NCI-H2227 (cell line): ENCODE measurements around the gene LONP1.

Experiments
- DNase-seq: peaks from one replicate; lab custom pipeline; 2025; ENCODE audit not compliant: unreplicated experiment; lab: John Stamatoyannopoulos, UW

LONP1 gene

GRCh38 chr19:5655412-5655811, 64.5 kb downstream of the LONP1 start:
- no peak for DNase-seq

DNA sequence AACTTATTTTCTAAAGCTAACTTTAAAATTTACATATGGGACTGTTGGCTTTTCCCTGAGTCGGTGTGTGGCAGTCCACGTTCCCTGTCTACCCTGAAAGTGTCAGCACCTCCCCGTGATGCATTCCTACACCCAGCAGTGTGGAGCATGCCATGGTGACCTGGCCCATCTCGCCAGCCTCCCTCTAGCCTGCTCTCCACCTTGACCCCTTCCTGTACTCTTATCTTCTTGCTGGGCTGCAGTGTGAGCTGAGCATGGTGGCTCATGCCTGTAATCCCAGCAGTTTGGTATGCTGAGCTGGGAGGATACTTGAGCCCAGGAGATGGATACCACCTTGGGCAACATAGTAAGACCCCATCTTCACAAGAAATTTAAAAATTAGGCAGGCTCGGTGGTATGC, 65.0 kb downstream of the LONP1 start:
- DNase-seq = no peak

DNA sequence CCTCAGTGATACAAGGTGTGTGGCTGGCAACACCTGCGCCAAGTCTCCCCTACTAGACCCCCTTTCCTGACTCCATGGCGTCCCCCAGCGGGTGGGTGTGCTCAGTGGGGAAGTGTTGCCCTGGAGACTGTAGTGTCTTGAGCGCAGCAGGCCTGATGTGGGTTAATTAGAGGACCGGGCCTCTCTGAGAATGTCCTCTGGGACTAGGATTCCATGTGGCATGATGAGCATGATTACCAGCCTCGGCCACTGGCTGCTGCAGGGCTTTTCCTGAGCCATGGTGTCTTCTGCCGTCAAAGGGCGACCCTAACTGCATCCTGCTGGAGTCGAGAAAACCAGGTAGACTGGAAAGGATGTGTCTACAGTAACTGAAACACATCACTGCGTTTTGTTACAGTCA, 67.7 kb downstream of the LONP1 start:
- DNase-seq = no peak

GRCh38 chr19:5651361-5651760, 68.6 kb downstream of the LONP1 start:
- DNase-seq = no peak

DNA sequence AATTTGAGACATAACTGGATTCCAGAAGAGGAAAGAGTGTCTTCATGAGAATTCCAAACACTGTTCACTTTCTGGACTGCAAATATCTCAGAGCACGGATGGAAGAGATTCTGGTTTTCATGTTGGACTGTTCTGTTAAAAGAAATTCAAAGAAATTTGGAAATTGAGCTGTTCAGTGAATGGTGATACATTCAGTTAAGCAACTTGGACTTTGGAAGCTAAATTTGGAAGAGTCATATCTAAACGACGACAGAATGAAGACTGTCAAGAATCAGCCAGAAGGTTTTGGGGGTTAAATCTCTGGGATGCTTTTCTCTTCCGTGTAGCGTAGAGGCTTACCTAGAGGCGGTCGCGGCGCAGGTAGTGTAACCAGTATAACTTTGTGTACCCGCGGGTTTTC, 71.5 kb downstream of the LONP1 start:
- DNase-seq = no peak

DNA sequence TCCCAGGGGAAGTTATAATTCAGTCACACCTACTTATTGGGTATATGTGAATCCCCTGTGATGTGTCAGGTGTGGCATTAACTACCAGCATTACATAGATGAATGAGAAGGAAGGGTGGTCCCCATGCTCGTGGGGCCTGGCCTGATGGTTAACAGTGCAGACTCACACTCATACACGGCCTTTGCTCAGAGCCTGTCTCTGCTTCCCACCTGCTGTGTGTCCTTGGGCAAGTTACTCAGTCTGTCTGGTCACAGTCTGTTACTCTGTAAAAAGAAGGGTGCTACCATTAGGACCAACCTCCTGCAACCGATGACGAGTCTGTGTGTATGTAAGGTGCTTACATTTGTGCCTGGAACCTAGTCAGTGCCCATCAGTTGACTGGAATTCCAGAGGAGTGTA, 73.2 kb downstream of the LONP1 start:
- no peak for DNase-seq

DNA sequence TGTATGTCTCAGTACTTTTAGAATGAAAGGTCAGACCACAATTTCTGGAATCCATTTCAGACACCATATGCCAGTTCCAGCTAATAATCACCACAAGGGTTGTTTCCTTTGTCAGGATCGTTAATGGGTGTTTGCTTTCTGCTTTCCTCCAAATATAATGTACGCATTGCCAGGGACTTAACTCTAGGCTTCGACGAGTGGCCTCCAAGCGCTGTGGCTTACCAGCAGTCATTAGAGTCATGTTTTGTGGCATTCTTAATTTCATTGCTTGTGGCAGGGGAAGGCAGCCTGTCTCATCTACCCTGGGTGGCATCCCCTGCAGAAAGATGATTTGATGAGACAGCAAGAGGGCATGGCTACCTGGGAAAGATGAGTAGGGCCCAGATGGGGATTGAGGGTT, 74.5 kb downstream of the LONP1 start:
- peak; percentile 54 for DNase-seq

- DNase-seq = no peak
Measured at GRCh38 chr19:5644037-5644436, 75.9 kb downstream of the LONP1 start.

GRCh38 chr19:5643060-5643459, 76.9 kb downstream of the LONP1 start:
- no peak for DNase-seq

GRCh38 chr19:5642204-5642603, 77.7 kb downstream of the LONP1 start:
- DNase-seq = no peak
